Neuron (in vitro differentiated cells): ENCODE measurements around the gene PKN3.
A peak's percentile ranks its signal among the peaks of the same experiment; 100 is the strongest.

Experiments
- H2AFZ ChIP-seq: one replicate; pipeline ENCODE4 v1.6.1; 2013; ENCODE audit warnings: low read depth, mild to moderate bottlenecking, inconsistent platforms, low read length, moderate library complexity
- H3K27me3 ChIP-seq: one replicate; pipeline ENCODE4 v1.6.1; 2013; ENCODE audit warnings: low read length; ENCODE audit not compliant: insufficient read depth
- H3K36me3 ChIP-seq: one replicate; pipeline ENCODE4 v1.6.1; 2013; ENCODE audit warnings: low read length; ENCODE audit not compliant: insufficient read depth
- H3K4me1 ChIP-seq: one replicate; pipeline ENCODE4 v1.6.1; 2013; ENCODE audit warnings: low read length; ENCODE audit not compliant: insufficient read depth
- H3K4me3 ChIP-seq: 2 replicates; pipeline ENCODE4 v1.5.1; 2013; ENCODE audit warnings: mild to moderate bottlenecking, low read length, moderate library complexity
- H3K9me3 ChIP-seq: one replicate; pipeline ENCODE4 v1.6.1; 2013; ENCODE audit warnings: low read length

The PKN3 gene

GRCh38 chr9:128701227-128701854 lies 962 bp upstream of the PKN3 start:
- Histone ChIP-seq H3K27me3 (no peaks in the 10 kb centered on the region), H3K4me3 (no peak overlapping the region), H3K36me3 (peaks cover 14% of the 10 kb centered on the region), H2AFZ (no peak overlapping the region), H3K9me3 (no peaks in the 10 kb centered on the region), H3K4me1 (peaks cover 4% of the 10 kb centered on the region)

GRCh38 chr9:128702949-128703615 lies 779 bp downstream of the PKN3 start:
- H3K4me3 ChIP-seq = peak overlapping the region; percentile 89
- no peaks in the 10 kb centered on the region for H3K27me3 ChIP-seq
- peak overlapping the region; percentile 91 for H2AFZ ChIP-seq
- peaks cover 4% of the 10 kb centered on the region for H3K4me1 ChIP-seq
- H3K9me3 ChIP-seq = no peaks in the 10 kb centered on the region
- H3K36me3 ChIP-seq = peaks cover 11% of the 10 kb centered on the region

GRCh38 chr9:128703616-128704355 lies 1.5 kb downstream of the PKN3 start:
- Histone ChIP-seq H3K4me3 (peak overlapping the region; percentile 89), H3K27me3 (no peaks in the 10 kb centered on the region), H3K36me3 (peaks cover 11% of the 10 kb centered on the region), H2AFZ (peak overlapping the region; percentile 91), H3K4me1 (peaks cover 4% of the 10 kb centered on the region), H3K9me3 (no peaks in the 10 kb centered on the region)

GRCh38 chr9:128704356-128704670 lies 2.0 kb downstream of the PKN3 start:
- Histone ChIP-seq H3K9me3 (no peaks in the 10 kb centered on the region), H3K4me1 (peaks cover 4% of the 10 kb centered on the region), H3K27me3 (no peaks in the 10 kb centered on the region), H3K36me3 (peaks cover 11% of the 10 kb centered on the region), H2AFZ (no peak overlapping the region), H3K4me3 (no peak overlapping the region)

GRCh38 chr9:128705051-128705965 lies 3.0 kb downstream of the PKN3 start:
- no peak overlapping the region for H3K4me3 ChIP-seq

GRCh38 chr9:128706045-128706444 lies 3.7 kb downstream of the PKN3 start:
- Histone ChIP-seq H3K36me3 (peaks cover 11% of the 10 kb centered on the region), H2AFZ (no peak overlapping the region), H3K4me3 (no peak overlapping the region), H3K27me3 (no peaks in the 10 kb centered on the region), H3K9me3 (no peaks in the 10 kb centered on the region), H3K4me1 (peaks cover 4% of the 10 kb centered on the region)

More at GRCh38 chr9:128705051-128705965, 3.0 kb downstream of the PKN3 start:
- Histone ChIP-seq H3K9me3 (no peaks in the 10 kb centered on the region), H3K4me1 (peaks cover 4% of the 10 kb centered on the region), H2AFZ (no peak overlapping the region), H3K36me3 (peaks cover 11% of the 10 kb centered on the region), H3K27me3 (no peaks in the 10 kb centered on the region)

- Histone ChIP-seq H3K4me1 (peaks cover 4% of the 10 kb centered on the region), H3K36me3 (peaks cover 11% of the 10 kb centered on the region), H3K27me3 (no peaks in the 10 kb centered on the region), H3K9me3 (no peaks in the 10 kb centered on the region), H2AFZ (no peak overlapping the region), H3K4me3 (no peak overlapping the region)
Observed at GRCh38 chr9:128706671-128707381, 4.5 kb downstream of the PKN3 start.

GRCh38 chr9:128707446-128707845 lies 5.1 kb downstream of the PKN3 start:
- Histone ChIP-seq H3K4me3 (no peak overlapping the region), H2AFZ (no peak overlapping the region), H3K36me3 (peaks cover 11% of the 10 kb centered on the region), H3K4me1 (peaks cover 4% of the 10 kb centered on the region), H3K9me3 (no peaks in the 10 kb centered on the region), H3K27me3 (no peaks in the 10 kb centered on the region)

- H3K27me3 ChIP-seq = no peaks in the 10 kb centered on the region
- no peak overlapping the region for H3K4me3 ChIP-seq
- H3K36me3 ChIP-seq = peaks cover 24% of the 10 kb centered on the region
- no peaks in the 10 kb centered on the region for H3K4me1 ChIP-seq
- H3K9me3 ChIP-seq = no peaks in the 10 kb centered on the region
- H2AFZ ChIP-seq = no peak overlapping the region
Observed at GRCh38 chr9:128712451-128713410, 10.4 kb downstream of the PKN3 start.

- Histone ChIP-seq H3K9me3 (no peaks in the 10 kb centered on the region), H3K27me3 (no peaks in the 10 kb centered on the region), H3K36me3 (peaks cover 28% of the 10 kb centered on the region), H3K4me1 (no peaks in the 10 kb centered on the region), H3K4me3 (no peak overlapping the region), H2AFZ (no peak overlapping the region)
Observed at GRCh38 chr9:128713411-128713780, 11.1 kb downstream of the PKN3 start.

- H2AFZ ChIP-seq = no peak overlapping the region
- H3K4me1 ChIP-seq = no peaks in the 10 kb centered on the region
- H3K27me3 ChIP-seq = no peaks in the 10 kb centered on the region
- H3K36me3 ChIP-seq = peaks cover 28% of the 10 kb centered on the region
- H3K4me3 ChIP-seq = no peak overlapping the region
- H3K9me3 ChIP-seq = no peaks in the 10 kb centered on the region
Observed at GRCh38 chr9:128713941-128714573, 11.8 kb downstream of the PKN3 start.
